GM12878 (cell line): ENCODE measurements around the gene ACRV1. TPM values are rescaled to one million over a fixed set of nuclear protein-coding genes. Genes with fewer than 3 reads are reported as not detected.

Experiments
- ATAC-seq: fragments of 200-7000 bp; cut with Tn5 transposase; 3 replicates; pipeline ENCODE4 v1.9.1; 2020; ENCODE audit warnings: mild to moderate bottlenecking, moderate library complexity
- BruUV-seq: library from RNA; stranded (reverse); fragments of 400-500 nt; replicated peaks from 2 replicates; lab custom pipeline; 2021; lab: Mats Ljungman, UMichigan
- CTCF ChIA-PET: fragments of 300-600 bp; sonication (Branson Sonifier 250); formaldehyde crosslinking; extraction: SDS; loops from one replicate; lab custom pipeline; 2021; ENCODE audit warnings: inconsistent platforms; lab: Yijun Ruan, JAX
- POLR2A ChIA-PET: fragments of 350-600 bp; formaldehyde crosslinking; extraction: SDS; loops from one replicate; lab custom pipeline; 2021; ENCODE audit warnings: inconsistent platforms; lab: Charles Lee
- RAD21 ChIA-PET: fragments of 300-600 bp; sonication (Branson Sonifier 250); formaldehyde crosslinking; loops from one replicate; lab custom pipeline; 2023; ENCODE audit warnings: antibody characterized with exemption; ENCODE audit not compliant: unreplicated experiment; lab: Charles Lee
- SMC1A ChIA-PET: fragments of 300-600 bp; sonication (Branson Sonifier 250); formaldehyde crosslinking; loops from one replicate; lab custom pipeline; 2023; ENCODE audit not compliant: unreplicated experiment, uncharacterized antibody; lab: Charles Lee
- DNase-seq: peaks from one replicate; pipeline ENCODE4 v3.0.0-alpha.2; 2011; ENCODE audit warnings: low read depth, low spot score
- FAIRE-seq: peaks from 3 replicates; lab custom pipeline; 2011; peaks lifted over from hg19 to GRCh38; lab: Jason Lieb, UNC
- H2AFZ ChIP-seq: 2 replicates; pipeline ENCODE4 v1.6.0; 2011; ENCODE audit warnings: low read depth, low read length, control low read depth; ENCODE audit not compliant: control insufficient read depth
- H3K27ac ChIP-seq: 2 replicates; pipeline ENCODE4 v1.5.1; 2011; ENCODE audit warnings: control low read depth; ENCODE audit not compliant: control insufficient read depth, insufficient read depth
- H3K27me3 ChIP-seq, 2 experiments: replicated peaks in 1 of 2; 2 replicates each; pipeline versions ENCODE4 v1.6.0 to v1.6.1; 2011; ENCODE audit warnings: low read length in 1 of 2; ENCODE audit not compliant: control insufficient read depth in 2 of 2, insufficient read depth in 2 of 2
- H3K36me3 ChIP-seq, 2 experiments: 2 replicates each; pipeline ENCODE4 v1.5.1; 2011; ENCODE audit warnings: low read length in 1 of 2; ENCODE audit not compliant: control insufficient read depth in 2 of 2, insufficient read depth in 2 of 2
- H3K4me1 ChIP-seq: 2 replicates; pipeline ENCODE4 v1.6.1; 2011; ENCODE audit warnings: mild to moderate bottlenecking, low read length, moderate library complexity, mixed read lengths; ENCODE audit not compliant: control insufficient read depth, insufficient read depth
- H3K4me2 ChIP-seq: 2 replicates; pipeline ENCODE4 v1.6.0; 2011; ENCODE audit warnings: control low read depth; ENCODE audit not compliant: control insufficient read depth, insufficient read depth
- H3K4me3 ChIP-seq: fragments of 200-600 bp; sonication (generic); 2 replicates; pipeline ENCODE4 v1.5.1; 2016
- H3K79me2 ChIP-seq: 2 replicates; pipeline ENCODE4 v1.6.0; 2011; ENCODE audit warnings: low read length; ENCODE audit not compliant: control insufficient read depth, insufficient read depth
- H3K9ac ChIP-seq: 2 replicates; pipeline ENCODE4 v1.8.0; 2011; ENCODE audit warnings: low read length, control low read depth, mixed read lengths; ENCODE audit not compliant: control insufficient read depth, insufficient read depth
- H3K9me3 ChIP-seq: replicated peaks from 3 replicates; pipeline ENCODE4 v1.5.1; 2011; ENCODE audit warnings: mild to moderate bottlenecking, low read length; ENCODE audit not compliant: control insufficient read depth, insufficient read depth
- H4K20me1 ChIP-seq: 2 replicates; pipeline ENCODE4 v1.6.0; 2011; ENCODE audit not compliant: control insufficient read depth, insufficient read depth
- BHLHE40 ChIP-seq, 2 experiments: fragments of 450-650 bp in 1 of 2; IDR thresholded peaks; 2 replicates each; pipeline ENCODE4 v1.6.1; 2011 to 2017; ENCODE audit warnings: low read depth in 2 of 2, borderline replicate concordance in 1 of 2, improper control_type of control experiment in 1 of 2, low read length in 1 of 2, mild to moderate bottlenecking in 1 of 2
- CEBPB ChIP-seq, 2 experiments: fragments of 150-350 bp in 1 of 2; IDR thresholded peaks; 2 replicates each; pipeline ENCODE4 v1.6.1; 2012 to 2014; ENCODE audit warnings: low read depth in 2 of 2, low read length in 2 of 2, borderline replicate concordance in 1 of 2, inconsistent platforms in 1 of 2
- FOXM1 ChIP-seq: IDR thresholded peaks from 2 replicates; pipeline ENCODE4 v1.6.1; 2012; ENCODE audit warnings: low read depth, mild to moderate bottlenecking, inconsistent platforms, low read length, moderate library complexity
- HCFC1 ChIP-seq: fragments of 150-350 bp; IDR thresholded peaks from 2 replicates; pipeline ENCODE4 v1.6.1; 2014; ENCODE audit warnings: low read length
- RBBP5 ChIP-seq: fragments of 200-600 bp; sonication (generic); conservative IDR thresholded peaks from 2 replicates; pipeline ENCODE4 v1.6.1; 2016
- TBL1XR1 ChIP-seq: IDR thresholded peaks from 2 replicates; pipeline ENCODE4 v1.6.1; 2012; ENCODE audit warnings: low read depth, low read length, improper control_type of control experiment
- ZBED1 ChIP-seq: IDR thresholded peaks from 2 replicates; pipeline ENCODE4 v1.6.1; 2016; ENCODE audit warnings: borderline replicate concordance
- WGBS: methylation state at CpG from one replicate; pipeline ENCODE4 v1.1.6; 2016; ENCODE audit warnings: low lambda C conversion rate; ENCODE audit not compliant: insufficient replicate concordance, insufficient coverage; ENCODE audit errors: missing lambda C conversion rate; 5-methylcytosine and 5-hydroxymethylcytosine counted together
- in situ Hi-C: fragments of 300-500 bp; cut with MboI; formaldehyde crosslinking; loops from 9 replicates; pipeline ENCODE4 v1.14.3; 2018; ENCODE audit warnings: mixed read lengths
- intact Hi-C: fragments of 100-400 bp; cut with micrococcal nuclease; formaldehyde crosslinking; loops from one replicate; pipeline ENCODE4 v1.14.2; 2022; ENCODE audit not compliant: unreplicated experiment
- polyA plus RNA-seq, 11 experiments: library from polyadenylated mRNA; depleted of rRNA in 4 of 11; unstranded in 6 of 11; stranded (reverse) in 5 of 11; fragments of >200 nt; fragmentation: Nextera tagmentation in 4 of 11; fragmentation: Illumina TruSeq in 1 of 11; extraction: Ambion mirVana in 4 of 11; extraction: Trizol in 1 of 11; gene quantifications; 1 replicate in 1 of 11; 2 replicates in 10 of 11; pipeline versions ENCODE4 v1.2.1 to v1.2.3, GENCODE V29; 2011 to 2016; ENCODE audit warnings: inconsistent platforms in 2 of 11, missing spikeins in 2 of 11, low read depth in 1 of 11
- total RNA-seq, 4 experiments: library from RNA; depleted of rRNA in 3 of 4; stranded (reverse); fragments of >200 nt in 3 of 4; fragmentation: Illumina TruSeq in 1 of 4; extraction: Trizol in 1 of 4; gene quantifications; 2 replicates each; pipeline versions ENCODE4 v1.2.1 to v1.2.3, GENCODE V29; 2013 to 2021
- TF ChIP-seq, protein P1 (sequence below): fragments of 450-650 bp; formaldehyde crosslinking; IDR thresholded peaks from 2 replicates; pipeline ENCODE4 v1.4.0; 2020; ENCODE audit warnings: mild to moderate bottlenecking, moderate library complexity
- TF ChIP-seq, protein P2 (sequence below): fragments of 150-350 bp; IDR thresholded peaks from 2 replicates; pipeline ENCODE4 v1.6.1; 2014; ENCODE audit warnings: mild to moderate bottlenecking, low read depth, low read length
- TF ChIP-seq, protein P3 (sequence below): IDR thresholded peaks from 2 replicates; pipeline ENCODE4 v1.6.1; 2011; ENCODE audit warnings: low read depth, low read length, improper control_type of control experiment, borderline replicate concordance
- TF ChIP-seq, protein P4 (sequence below): fragments of 450-650 bp; IDR thresholded peaks from 2 replicates; pipeline ENCODE4 v1.6.1; 2017; ENCODE audit warnings: mild to moderate bottlenecking, low read depth, inconsistent platforms; ENCODE audit not compliant: poor library complexity, severe bottlenecking

The ACRV1 gene
- total and polyA plus RNA-seq, 10 of the 15 experiments (the other 5 are each of a cell fraction or from before 2014, with no cell fraction given): 0.09 to 0.82 (median 0.23) TPM; not detected in 2

DNA sequence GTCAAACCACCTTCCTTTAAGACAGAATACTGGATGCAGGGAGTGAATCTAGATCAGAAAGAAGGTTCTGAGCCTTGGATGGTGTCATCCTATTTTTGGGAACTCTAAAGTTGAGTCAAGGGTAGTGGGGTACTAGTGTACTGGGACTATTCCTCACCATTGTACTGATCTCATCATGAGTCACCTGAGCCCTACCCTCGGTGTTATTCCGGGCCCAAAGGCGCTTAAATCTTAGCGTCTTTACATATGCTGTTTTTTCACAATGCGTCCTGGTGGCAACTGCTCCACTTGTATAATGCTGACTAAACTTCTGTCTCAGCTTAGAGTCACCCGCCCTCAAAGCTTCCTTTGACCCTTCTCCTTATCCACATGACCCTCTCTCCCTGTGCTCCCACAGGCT is 40.1 kb upstream of the ACRV1 start:
- H4K20me1 ChIP-seq: no peaks in the 10 kb centered on the region
- H3K36me3 ChIP-seq: no peaks in the 10 kb centered on the region
- H3K27ac ChIP-seq: no peak overlapping the region
- DNase-seq (no peak), ATAC-seq (no peak), FAIRE-seq (no peak)
- no peaks in the 10 kb centered on the region for H3K79me2 ChIP-seq
- SMC1A ChIA-PET: no interaction called here
- intact Hi-C loops: no loop called here
- WGBS: 48% methylated on average over 6 of the region's 6 CpGs
- H3K4me1 ChIP-seq: no peaks in the 10 kb centered on the region
- in situ Hi-C loops: no loop called here
- no peak overlapping the region for H3K4me2 ChIP-seq
- TF ChIP-seq, protein P1, sequence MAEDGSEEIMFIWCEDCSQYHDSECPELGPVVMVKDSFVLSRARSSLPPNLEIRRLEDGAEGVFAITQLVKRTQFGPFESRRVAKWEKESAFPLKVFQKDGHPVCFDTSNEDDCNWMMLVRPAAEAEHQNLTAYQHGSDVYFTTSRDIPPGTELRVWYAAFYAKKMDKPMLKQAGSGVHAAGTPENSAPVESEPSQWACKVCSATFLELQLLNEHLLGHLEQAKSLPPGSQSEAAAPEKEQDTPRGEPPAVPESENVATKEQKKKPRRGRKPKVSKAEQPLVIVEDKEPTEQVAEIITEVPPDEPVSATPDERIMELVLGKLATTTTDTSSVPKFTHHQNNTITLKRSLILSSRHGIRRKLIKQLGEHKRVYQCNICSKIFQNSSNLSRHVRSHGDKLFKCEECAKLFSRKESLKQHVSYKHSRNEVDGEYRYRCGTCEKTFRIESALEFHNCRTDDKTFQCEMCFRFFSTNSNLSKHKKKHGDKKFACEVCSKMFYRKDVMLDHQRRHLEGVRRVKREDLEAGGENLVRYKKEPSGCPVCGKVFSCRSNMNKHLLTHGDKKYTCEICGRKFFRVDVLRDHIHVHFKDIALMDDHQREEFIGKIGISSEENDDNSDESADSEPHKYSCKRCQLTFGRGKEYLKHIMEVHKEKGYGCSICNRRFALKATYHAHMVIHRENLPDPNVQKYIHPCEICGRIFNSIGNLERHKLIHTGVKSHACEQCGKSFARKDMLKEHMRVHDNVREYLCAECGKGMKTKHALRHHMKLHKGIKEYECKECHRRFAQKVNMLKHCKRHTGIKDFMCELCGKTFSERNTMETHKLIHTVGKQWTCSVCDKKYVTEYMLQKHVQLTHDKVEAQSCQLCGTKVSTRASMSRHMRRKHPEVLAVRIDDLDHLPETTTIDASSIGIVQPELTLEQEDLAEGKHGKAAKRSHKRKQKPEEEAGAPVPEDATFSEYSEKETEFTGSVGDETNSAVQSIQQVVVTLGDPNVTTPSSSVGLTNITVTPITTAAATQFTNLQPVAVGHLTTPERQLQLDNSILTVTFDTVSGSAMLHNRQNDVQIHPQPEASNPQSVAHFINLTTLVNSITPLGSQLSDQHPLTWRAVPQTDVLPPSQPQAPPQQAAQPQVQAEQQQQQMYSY (CRISPR knock-in tag): no peak
- TF ChIP-seq CEBPB (IDR thresholded peaks at IDR 0.05; ENCODE audit: borderline replicate concordance in 1 of 2, low read depth in 2 of 2, low read length in 2 of 2): no peak
- TF ChIP-seq, protein P2, sequence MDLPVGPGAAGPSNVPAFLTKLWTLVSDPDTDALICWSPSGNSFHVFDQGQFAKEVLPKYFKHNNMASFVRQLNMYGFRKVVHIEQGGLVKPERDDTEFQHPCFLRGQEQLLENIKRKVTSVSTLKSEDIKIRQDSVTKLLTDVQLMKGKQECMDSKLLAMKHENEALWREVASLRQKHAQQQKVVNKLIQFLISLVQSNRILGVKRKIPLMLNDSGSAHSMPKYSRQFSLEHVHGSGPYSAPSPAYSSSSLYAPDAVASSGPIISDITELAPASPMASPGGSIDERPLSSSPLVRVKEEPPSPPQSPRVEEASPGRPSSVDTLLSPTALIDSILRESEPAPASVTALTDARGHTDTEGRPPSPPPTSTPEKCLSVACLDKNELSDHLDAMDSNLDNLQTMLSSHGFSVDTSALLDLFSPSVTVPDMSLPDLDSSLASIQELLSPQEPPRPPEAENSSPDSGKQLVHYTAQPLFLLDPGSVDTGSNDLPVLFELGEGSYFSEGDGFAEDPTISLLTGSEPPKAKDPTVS: no peak
- TF ChIP-seq HCFC1: no peak
- no peak for TF ChIP-seq TBL1XR1
- no peak for TF ChIP-seq BHLHE40 (IDR thresholded peaks at IDR 0.05; ENCODE audit: borderline replicate concordance in 1 of 2, low read depth in 2 of 2, low read length in 1 of 2)
- no peak for TF ChIP-seq RBBP5
- TF ChIP-seq, protein P3, sequence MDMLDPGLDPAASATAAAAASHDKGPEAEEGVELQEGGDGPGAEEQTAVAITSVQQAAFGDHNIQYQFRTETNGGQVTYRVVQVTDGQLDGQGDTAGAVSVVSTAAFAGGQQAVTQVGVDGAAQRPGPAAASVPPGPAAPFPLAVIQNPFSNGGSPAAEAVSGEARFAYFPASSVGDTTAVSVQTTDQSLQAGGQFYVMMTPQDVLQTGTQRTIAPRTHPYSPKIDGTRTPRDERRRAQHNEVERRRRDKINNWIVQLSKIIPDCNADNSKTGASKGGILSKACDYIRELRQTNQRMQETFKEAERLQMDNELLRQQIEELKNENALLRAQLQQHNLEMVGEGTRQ: no peak
- no peak for TF ChIP-seq FOXM1
- TF ChIP-seq ZBED1: no peak
- TF ChIP-seq, protein P4, sequence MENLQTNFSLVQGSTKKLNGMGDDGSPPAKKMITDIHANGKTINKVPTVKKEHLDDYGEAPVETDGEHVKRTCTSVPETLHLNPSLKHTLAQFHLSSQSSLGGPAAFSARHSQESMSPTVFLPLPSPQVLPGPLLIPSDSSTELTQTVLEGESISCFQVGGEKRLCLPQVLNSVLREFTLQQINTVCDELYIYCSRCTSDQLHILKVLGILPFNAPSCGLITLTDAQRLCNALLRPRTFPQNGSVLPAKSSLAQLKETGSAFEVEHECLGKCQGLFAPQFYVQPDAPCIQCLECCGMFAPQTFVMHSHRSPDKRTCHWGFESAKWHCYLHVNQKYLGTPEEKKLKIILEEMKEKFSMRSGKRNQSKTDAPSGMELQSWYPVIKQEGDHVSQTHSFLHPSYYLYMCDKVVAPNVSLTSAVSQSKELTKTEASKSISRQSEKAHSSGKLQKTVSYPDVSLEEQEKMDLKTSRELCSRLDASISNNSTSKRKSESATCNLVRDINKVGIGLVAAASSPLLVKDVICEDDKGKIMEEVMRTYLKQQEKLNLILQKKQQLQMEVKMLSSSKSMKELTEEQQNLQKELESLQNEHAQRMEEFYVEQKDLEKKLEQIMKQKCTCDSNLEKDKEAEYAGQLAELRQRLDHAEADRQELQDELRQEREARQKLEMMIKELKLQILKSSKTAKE: no peak
- CTCF ChIA-PET: no interaction called here
- RAD21 ChIA-PET: no interaction called here
- no peaks in the 10 kb centered on the region for H3K9me3 ChIP-seq
- H3K27me3 ChIP-seq: peaks cover 0 to 2% of the 10 kb centered on the region in 2 experiments; a peak in 2 of 4 replicates
- H3K9ac ChIP-seq: no peak overlapping the region
- BruUV-seq: no TSS peak
- no peak overlapping the region for H2AFZ ChIP-seq
- POLR2A ChIA-PET: no interaction called here
- no peak overlapping the region for H3K4me3 ChIP-seq
